ENCODE data around the gene FMN1.
A peak's percentile ranks its signal among the peaks of the same experiment; 100 is the strongest.

FMN1 gene

GRCh38 chr15:33005582-33005981 is 188.9 kb downstream of the FMN1 start:
- DNase-seq, result no peak

- DNase-seq, result no peak
These were observed 192.6 kb downstream of the FMN1 start for GRCh38 chr15:33001926-33002325.

- DNase-seq, result no peak
These were observed 195.4 kb downstream of the FMN1 start for GRCh38 chr15:32998979-32999672.

GRCh38 chr15:32998182-32998581 is 196.3 kb downstream of the FMN1 start:
- no peak for DNase-seq

GRCh38 chr15:32994810-32995424 is 199.6 kb downstream of the FMN1 start:
- peak; percentile 17 for DNase-seq

GRCh38 chr15:32993285-32993684 is 201.2 kb downstream of the FMN1 start:
- DNase-seq, result no peak

GRCh38 chr15:32991619-32992111 is 202.8 kb downstream of the FMN1 start:
- no peak for DNase-seq

- no peak for DNase-seq
These were observed 204.4 kb downstream of the FMN1 start for GRCh38 chr15:32990071-32990470.

- DNase-seq, result no peak
These were observed 207.4 kb downstream of the FMN1 start for GRCh38 chr15:32987067-32987466.

GRCh38 chr15:32986147-32986546 is 208.4 kb downstream of the FMN1 start:
- DNase-seq, result no peak

GRCh38 chr15:32983679-32984078 is 210.8 kb downstream of the FMN1 start:
- no peak for DNase-seq

GRCh38 chr15:32982001-32982400 is 212.5 kb downstream of the FMN1 start:
- no peak for DNase-seq

- DNase-seq, result no peak
These were observed 213.0 kb downstream of the FMN1 start for GRCh38 chr15:32981536-32981935.

GRCh38 chr15:32979710-32980109 is 214.8 kb downstream of the FMN1 start:
- DNase-seq, result no peak

- no peak for DNase-seq
These were observed 217.0 kb downstream of the FMN1 start for GRCh38 chr15:32977506-32977905.

- no peak for DNase-seq
These were observed 219.8 kb downstream of the FMN1 start for GRCh38 chr15:32974691-32975090.

GRCh38 chr15:32972686-32973085 is 221.8 kb downstream of the FMN1 start:
- no peak for DNase-seq

GRCh38 chr15:32970847-32971246 is 223.7 kb downstream of the FMN1 start:
- DNase-seq, result no peak

GRCh38 chr15:32967521-32967920 is 227.0 kb downstream of the FMN1 start:
- DNase-seq, result no peak

- DNase-seq, result no peak
These were observed 228.0 kb downstream of the FMN1 start for GRCh38 chr15:32966512-32966911.

GRCh38 chr15:32965897-32966296 is 228.6 kb downstream of the FMN1 start:
- no peak for DNase-seq

- no peak for DNase-seq
These were observed 235.4 kb downstream of the FMN1 start for GRCh38 chr15:32959077-32959476.

- peak; percentile 11 for DNase-seq
These were observed 237.3 kb downstream of the FMN1 start for GRCh38 chr15:32957219-32957618.

- DNase-seq, result no peak
These were observed 237.8 kb downstream of the FMN1 start for GRCh38 chr15:32956711-32957110.

GRCh38 chr15:32956006-32956405 is 238.5 kb downstream of the FMN1 start:
- no peak for DNase-seq

Data from NCI-H345 (cell line).